Measurements from ENCODE around the gene MPIG6B.
A peak's percentile ranks its signal among the peaks of the same experiment; 100 is the strongest.

Gene MPIG6B

GRCh38 chr6:31741815-31742214, 18.6 kb downstream of the MPIG6B start:
- no peaks in the 10 kb centered on the region for H3K27me3 ChIP-seq (ENCODE audit: control insufficient read depth, insufficient read depth, low read length)
- H3K27ac ChIP-seq (ENCODE audit: low read depth, low read length): no peak overlapping the region
- peaks cover 11% of the 10 kb centered on the region for H3K36me3 ChIP-seq (ENCODE audit: control insufficient read depth, insufficient read depth, low read length)
- H3K9ac ChIP-seq (ENCODE audit: low read depth, low read length): no peak overlapping the region
- no peak overlapping the region for H3K4me3 ChIP-seq (ENCODE audit: low read depth, low read length)
- no peaks in the 10 kb centered on the region for H3K9me3 ChIP-seq (ENCODE audit: control insufficient read depth, insufficient read depth, low read length)
- peaks cover 25% of the 10 kb centered on the region for H3K4me1 ChIP-seq (ENCODE audit: control insufficient read depth, insufficient read depth, low read length)

GRCh38 chr6:31742894-31743293, 19.7 kb downstream of the MPIG6B start:
- Histone ChIP-seq H3K4me3 (ENCODE audit: low read depth, low read length) (no peak overlapping the region), H3K36me3 (ENCODE audit: control insufficient read depth, insufficient read depth, low read length) (peaks cover 21% of the 10 kb centered on the region), H3K4me1 (ENCODE audit: control insufficient read depth, insufficient read depth, low read length) (peaks cover 19% of the 10 kb centered on the region), H3K27me3 (ENCODE audit: control insufficient read depth, insufficient read depth, low read length) (no peaks in the 10 kb centered on the region), H3K27ac (ENCODE audit: low read depth, low read length) (no peak overlapping the region), H3K9ac (ENCODE audit: low read depth, low read length) (no peak overlapping the region), H3K9me3 (ENCODE audit: control insufficient read depth, insufficient read depth, low read length) (no peaks in the 10 kb centered on the region)

DNA sequence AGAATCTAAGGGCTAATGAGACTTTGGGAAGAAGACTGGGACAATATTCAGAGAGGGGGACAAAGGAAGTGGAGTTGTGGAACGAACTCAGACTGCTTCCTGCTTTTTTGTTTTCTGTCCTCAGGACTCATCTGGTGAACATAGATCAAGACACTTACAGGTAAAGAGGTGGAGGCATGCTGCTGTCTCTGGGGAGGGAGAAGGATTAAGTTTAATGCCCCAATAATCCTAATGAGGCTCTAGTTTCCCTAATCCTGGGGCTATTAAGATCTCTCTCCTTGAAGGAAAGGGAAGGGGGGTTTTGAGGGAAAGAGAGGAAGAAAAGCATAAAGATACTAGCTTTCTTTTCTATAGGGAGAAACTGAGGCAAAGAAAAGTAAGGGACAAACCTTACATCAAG, 21.2 kb downstream of the MPIG6B start:
- H3K27ac ChIP-seq (ENCODE audit: low read depth, low read length): no peak overlapping the region
- H3K9me3 ChIP-seq (ENCODE audit: control insufficient read depth, insufficient read depth, low read length): no peaks in the 10 kb centered on the region
- no peak overlapping the region for H3K4me3 ChIP-seq (ENCODE audit: low read depth, low read length)
- no peak overlapping the region for H3K9ac ChIP-seq (ENCODE audit: low read depth, low read length)
- H3K4me1 ChIP-seq (ENCODE audit: control insufficient read depth, insufficient read depth, low read length): peaks cover 5% of the 10 kb centered on the region; the same call in 1 of the 2 replicates
- H3K36me3 ChIP-seq (ENCODE audit: control insufficient read depth, insufficient read depth, low read length): peaks cover 23% of the 10 kb centered on the region
- no peaks in the 10 kb centered on the region for H3K27me3 ChIP-seq (ENCODE audit: control insufficient read depth, insufficient read depth, low read length)

- H3K4me3 ChIP-seq (ENCODE audit: low read depth, low read length): no peak overlapping the region
- H3K9ac ChIP-seq (ENCODE audit: low read depth, low read length): no peak overlapping the region
- peaks cover 12% of the 10 kb centered on the region for H3K36me3 ChIP-seq (ENCODE audit: control insufficient read depth, insufficient read depth, low read length)
- no peaks in the 10 kb centered on the region for H3K4me1 ChIP-seq (ENCODE audit: control insufficient read depth, insufficient read depth, low read length)
- no peak overlapping the region for H3K27ac ChIP-seq (ENCODE audit: low read depth, low read length)
- H3K9me3 ChIP-seq (ENCODE audit: control insufficient read depth, insufficient read depth, low read length): no peaks in the 10 kb centered on the region
- H3K27me3 ChIP-seq (ENCODE audit: control insufficient read depth, insufficient read depth, low read length): no peaks in the 10 kb centered on the region
Observed at GRCh38 chr6:31749301-31750036, 26.3 kb downstream of the MPIG6B start.

DNA sequence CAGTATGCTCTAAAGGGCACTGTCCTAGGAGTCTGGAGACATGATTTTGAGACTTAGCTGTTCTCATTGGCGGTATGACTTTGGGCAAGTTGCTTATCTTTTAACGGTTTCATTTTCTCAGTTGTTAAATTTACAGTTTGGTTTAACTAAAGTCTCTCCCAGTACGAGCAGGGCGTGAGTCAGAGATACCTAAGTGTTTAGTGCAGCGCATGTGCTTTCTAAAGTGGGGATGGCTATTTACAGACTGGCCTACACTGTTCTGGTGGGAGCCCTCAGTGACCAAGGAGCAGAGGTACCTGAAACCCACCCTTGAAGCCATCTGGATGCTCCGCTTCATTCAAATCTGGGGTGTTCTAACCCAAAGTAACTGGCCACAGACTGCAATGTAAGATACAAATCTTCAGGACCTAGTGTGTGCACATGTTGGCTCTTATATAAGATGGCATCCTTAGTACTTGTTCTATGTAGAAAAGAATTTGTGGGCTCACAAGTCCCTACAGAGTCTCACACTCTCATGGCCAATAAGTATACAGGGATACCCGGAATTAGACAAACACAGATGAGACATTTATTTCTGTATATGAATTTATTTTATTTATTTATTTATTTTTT, 27.3 kb downstream of the MPIG6B start:
- Histone ChIP-seq H3K27me3 (ENCODE audit: control insufficient read depth, insufficient read depth, low read length) (no peaks in the 10 kb centered on the region), H3K27ac (ENCODE audit: low read depth, low read length) (no peak overlapping the region), H3K9me3 (ENCODE audit: control insufficient read depth, insufficient read depth, low read length) (no peaks in the 10 kb centered on the region), H3K36me3 (ENCODE audit: control insufficient read depth, insufficient read depth, low read length) (peaks cover 12% of the 10 kb centered on the region), H3K9ac (ENCODE audit: low read depth, low read length) (no peak overlapping the region), H3K4me3 (ENCODE audit: low read depth, low read length) (no peak overlapping the region), H3K4me1 (ENCODE audit: control insufficient read depth, insufficient read depth, low read length) (no peaks in the 10 kb centered on the region)

DNA sequence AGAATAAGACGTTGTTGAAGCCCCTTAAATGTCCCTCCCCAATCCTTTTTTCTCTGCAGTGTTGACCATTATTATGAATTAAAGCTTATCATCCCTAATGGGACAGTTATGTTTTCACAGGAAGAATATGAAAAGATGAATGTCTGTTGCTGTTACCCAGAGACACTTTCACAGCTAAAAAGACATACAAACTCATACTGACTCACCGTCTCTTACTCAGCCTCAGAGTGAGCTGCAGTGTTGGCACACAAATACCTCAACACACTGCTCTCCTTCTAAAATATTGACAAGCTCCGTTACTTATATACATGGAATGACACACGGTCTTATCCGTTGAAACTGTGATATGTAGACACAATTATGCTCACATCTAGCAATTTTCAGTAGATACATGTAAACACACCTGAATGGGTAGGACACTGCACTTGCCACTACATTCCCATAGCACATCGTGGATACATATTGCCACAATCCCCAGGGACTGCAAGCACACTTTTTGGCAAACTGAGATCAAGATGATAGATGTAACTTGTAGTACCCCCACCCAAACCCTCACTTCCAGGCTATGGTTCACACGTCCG, 29.7 kb downstream of the MPIG6B start:
- no peak overlapping the region for H3K27ac ChIP-seq (ENCODE audit: low read depth, low read length)

GRCh38 chr6:31758281-31758680, 35.1 kb downstream of the MPIG6B start:
- H3K36me3 ChIP-seq (ENCODE audit: control insufficient read depth, insufficient read depth, low read length): peaks cover 32% of the 10 kb centered on the region
- H3K27ac ChIP-seq (ENCODE audit: low read depth, low read length): no peak overlapping the region
- no peak overlapping the region for H3K4me3 ChIP-seq (ENCODE audit: low read depth, low read length)
- H3K4me1 ChIP-seq (ENCODE audit: control insufficient read depth, insufficient read depth, low read length): peaks cover 2% of the 10 kb centered on the region; the same call in 1 of the 2 replicates
- no peaks in the 10 kb centered on the region for H3K9me3 ChIP-seq (ENCODE audit: control insufficient read depth, insufficient read depth, low read length)
- H3K9ac ChIP-seq (ENCODE audit: low read depth, low read length): no peak overlapping the region
- H3K27me3 ChIP-seq (ENCODE audit: control insufficient read depth, insufficient read depth, low read length): no peaks in the 10 kb centered on the region

More for the DNA sequence above, 29.7 kb downstream of the MPIG6B start:
- Histone ChIP-seq H3K9ac (ENCODE audit: low read depth, low read length) (no peak overlapping the region), H3K4me3 (ENCODE audit: low read depth, low read length) (no peak overlapping the region), H3K27me3 (ENCODE audit: control insufficient read depth, insufficient read depth, low read length) (no peaks in the 10 kb centered on the region), H3K36me3 (ENCODE audit: control insufficient read depth, insufficient read depth, low read length) (peaks cover 3% of the 10 kb centered on the region), H3K4me1 (ENCODE audit: control insufficient read depth, insufficient read depth, low read length) (no peaks in the 10 kb centered on the region), H3K9me3 (ENCODE audit: control insufficient read depth, insufficient read depth, low read length) (no peaks in the 10 kb centered on the region)

- H3K9ac ChIP-seq (ENCODE audit: low read depth, low read length): no peak overlapping the region
- H3K4me1 ChIP-seq (ENCODE audit: control insufficient read depth, insufficient read depth, low read length): peaks cover 4% of the 10 kb centered on the region; the same call in 1 of the 2 replicates
- H3K27me3 ChIP-seq (ENCODE audit: control insufficient read depth, insufficient read depth, low read length): no peaks in the 10 kb centered on the region
- peaks cover 35% of the 10 kb centered on the region for H3K36me3 ChIP-seq (ENCODE audit: control insufficient read depth, insufficient read depth, low read length)
- H3K4me3 ChIP-seq (ENCODE audit: low read depth, low read length): no peak overlapping the region
- no peak overlapping the region for H3K27ac ChIP-seq (ENCODE audit: low read depth, low read length)
- H3K9me3 ChIP-seq (ENCODE audit: control insufficient read depth, insufficient read depth, low read length): no peaks in the 10 kb centered on the region
Observed at GRCh38 chr6:31760790-31761189, 37.6 kb downstream of the MPIG6B start.

DNA sequence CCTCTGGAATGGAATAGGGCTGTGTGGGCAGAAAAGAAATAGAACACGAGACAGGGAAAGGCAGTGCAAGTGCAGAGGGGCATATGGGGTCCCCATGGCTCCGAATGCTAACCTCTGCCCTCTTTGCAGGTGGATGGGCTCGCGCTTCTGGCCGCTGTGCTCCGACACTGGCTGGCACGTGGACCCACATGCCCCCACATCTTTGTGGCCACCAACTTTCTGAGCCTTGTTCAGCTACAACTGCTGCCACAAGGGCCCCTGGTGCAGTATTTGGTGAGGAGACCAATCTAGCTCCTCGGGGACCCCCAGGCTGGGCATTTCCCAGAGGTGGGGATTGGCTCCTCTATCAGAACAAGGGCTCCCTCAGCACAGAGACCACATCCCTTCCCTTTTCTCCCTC, 38.2 kb downstream of the MPIG6B start:
- no peak overlapping the region for H3K4me3 ChIP-seq (ENCODE audit: low read depth, low read length)
- H3K27me3 ChIP-seq (ENCODE audit: control insufficient read depth, insufficient read depth, low read length): no peaks in the 10 kb centered on the region
- H3K36me3 ChIP-seq (ENCODE audit: control insufficient read depth, insufficient read depth, low read length): peaks cover 35% of the 10 kb centered on the region
- peaks cover 4% of the 10 kb centered on the region; the same call in 1 of the 2 replicates for H3K4me1 ChIP-seq (ENCODE audit: control insufficient read depth, insufficient read depth, low read length)
- H3K9me3 ChIP-seq (ENCODE audit: control insufficient read depth, insufficient read depth, low read length): no peaks in the 10 kb centered on the region
- no peak overlapping the region for H3K27ac ChIP-seq (ENCODE audit: low read depth, low read length)
- H3K9ac ChIP-seq (ENCODE audit: low read depth, low read length): no peak overlapping the region

GRCh38 chr6:31762356-31762755, 39.2 kb downstream of the MPIG6B start, which contains the start of gene SAPCD1:
TSS of gene SAPCD1 (plus strand) at chr6:31762656. CDS start at chr6:31763055, 399 bp downstream.
- Histone ChIP-seq H3K27me3 (ENCODE audit: control insufficient read depth, insufficient read depth, low read length) (no peaks in the 10 kb centered on the region), H3K27ac (ENCODE audit: low read depth, low read length) (peak within 1 kb of the TSS; percentile 69), H3K4me3 (ENCODE audit: low read depth, low read length) (no peak within 1 kb of the TSS), H3K9ac (ENCODE audit: low read depth, low read length) (no peak within 1 kb of the TSS), H3K9me3 (ENCODE audit: control insufficient read depth, insufficient read depth, low read length) (no peaks in the 10 kb centered on the region), H3K36me3 (ENCODE audit: control insufficient read depth, insufficient read depth, low read length) (peaks cover 35% of the 10 kb centered on the region), H3K4me1 (ENCODE audit: control insufficient read depth, insufficient read depth, low read length) (peaks cover 4% of the 10 kb centered on the region; the same call in 1 of the 2 replicates)
